22Rv1 (cell line): ENCODE data around the gene CLNS1A.

Experiments used
- ZFX ChIP-seq: fragments of 450-650 bp; IDR thresholded peaks from 2 replicates; pipeline ENCODE4 v1.6.1; 2017; ENCODE audit warnings: antibody characterized with exemption, borderline replicate concordance
- TF ChIP-seq, protein P1 (sequence below): fragments of 450-650 bp; IDR thresholded peaks from 2 replicates; pipeline ENCODE4 v1.5.1; 2017; ENCODE audit warnings: mild to moderate bottlenecking

DNA sequence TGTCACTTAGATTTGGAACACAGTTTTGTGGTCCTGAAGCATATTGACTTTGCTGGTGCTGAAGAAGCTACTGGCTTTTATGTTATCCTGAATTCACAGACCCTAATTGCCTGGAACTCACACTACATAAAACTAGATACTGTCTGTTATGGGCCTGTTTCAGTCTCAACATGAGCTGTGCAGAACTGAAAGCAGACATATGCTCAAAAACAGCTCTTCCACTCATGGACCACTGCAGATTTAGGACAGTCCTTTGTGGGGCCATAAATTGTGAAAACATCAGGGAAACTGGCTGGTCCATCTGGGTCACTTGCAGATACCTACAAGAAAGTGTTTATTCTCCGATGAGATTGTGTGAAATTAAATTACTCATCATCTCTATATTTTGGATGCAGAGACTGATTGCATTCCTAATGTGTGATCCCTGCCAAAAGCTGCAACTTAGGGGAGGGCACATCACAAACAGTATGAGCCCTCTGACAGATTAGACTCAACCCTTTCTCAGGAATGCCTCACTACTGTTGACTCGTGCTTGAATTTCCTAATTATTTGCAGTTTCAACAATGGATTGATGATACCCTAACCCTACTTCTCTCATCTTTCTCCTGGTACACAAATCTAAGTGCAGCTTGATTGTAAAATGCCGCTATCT, 10.2 kb upstream of the CLNS1A start:
- TF ChIP-seq, protein P1, sequence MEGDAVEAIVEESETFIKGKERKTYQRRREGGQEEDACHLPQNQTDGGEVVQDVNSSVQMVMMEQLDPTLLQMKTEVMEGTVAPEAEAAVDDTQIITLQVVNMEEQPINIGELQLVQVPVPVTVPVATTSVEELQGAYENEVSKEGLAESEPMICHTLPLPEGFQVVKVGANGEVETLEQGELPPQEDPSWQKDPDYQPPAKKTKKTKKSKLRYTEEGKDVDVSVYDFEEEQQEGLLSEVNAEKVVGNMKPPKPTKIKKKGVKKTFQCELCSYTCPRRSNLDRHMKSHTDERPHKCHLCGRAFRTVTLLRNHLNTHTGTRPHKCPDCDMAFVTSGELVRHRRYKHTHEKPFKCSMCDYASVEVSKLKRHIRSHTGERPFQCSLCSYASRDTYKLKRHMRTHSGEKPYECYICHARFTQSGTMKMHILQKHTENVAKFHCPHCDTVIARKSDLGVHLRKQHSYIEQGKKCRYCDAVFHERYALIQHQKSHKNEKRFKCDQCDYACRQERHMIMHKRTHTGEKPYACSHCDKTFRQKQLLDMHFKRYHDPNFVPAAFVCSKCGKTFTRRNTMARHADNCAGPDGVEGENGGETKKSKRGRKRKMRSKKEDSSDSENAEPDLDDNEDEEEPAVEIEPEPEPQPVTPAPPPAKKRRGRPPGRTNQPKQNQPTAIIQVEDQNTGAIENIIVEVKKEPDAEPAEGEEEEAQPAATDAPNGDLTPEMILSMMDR = no peak
- TF ChIP-seq ZFX = no peak
